ENCODE data around the gene ELOVL7. TPM values are rescaled to one million over a fixed set of nuclear protein-coding genes. Genes with fewer than 3 reads are reported as not detected.

Gene ELOVL7
- total and polyA plus RNA-seq, 4 donors, result 0.21 to 2.3 (median 0.76) TPM

GRCh38 chr5:60814498-60814897 is 29.6 kb downstream of the ELOVL7 start:
- Histone ChIP-seq H3K9me3 (ENCODE audit: control insufficient read depth in 4 of 4, low read length in 3 of 4) (no peaks in the 10 kb centered on the region), H3K4me1 (ENCODE audit: control insufficient read depth in 4 of 4, insufficient read depth in 4 of 4, low read length in 3 of 4) (no peaks in the 10 kb centered on the region), H3K36me3 (ENCODE audit: control insufficient read depth in 4 of 4, insufficient read depth in 3 of 4, low read depth in 1 of 4, low read length in 3 of 4) (no peaks in the 10 kb centered on the region), H3K27me3 (ENCODE audit: control insufficient read depth in 4 of 4, insufficient read depth in 4 of 4, low read length in 3 of 4) (no peaks in the 10 kb centered on the region), H3K9ac (ENCODE audit: low read depth in 1 of 2, low read length in 2 of 2) (no peak overlapping the region), H3K27ac (ENCODE audit: low read depth in 1 of 2, low read length in 2 of 2) (no peak overlapping the region), H3K4me3 (ENCODE audit: low read depth in 1 of 3, low read length in 3 of 3) (no peak overlapping the region)
- TF ChIP-seq TAF1 (conservative IDR thresholded peaks at IDR 0.05) (no peak), YY1 (IDR thresholded peaks at IDR 0.05) (no peak), JUND (IDR thresholded peaks at IDR 0.05) (no peak), RXRA (IDR thresholded peaks at IDR 0.05) (no peak), CTCF (IDR thresholded peaks at IDR 0.05; ENCODE audit: low read depth, low read length, missing input control) (no peak), FOXA2 (IDR thresholded peaks at IDR 0.05) (no peak), RAD21 (IDR thresholded peaks at IDR 0.05) (no peak), HNF4A (conservative IDR thresholded peaks at IDR 0.05) (no peak), FOXA1 (IDR thresholded peaks at IDR 0.05) (no peak), HNF4G (IDR thresholded peaks at IDR 0.05) (no peak), GABPA (IDR thresholded peaks at IDR 0.05 in 1 of 2, conservative IDR thresholded peaks at IDR 0.05 in 1 of 2) (no peak), ATF3 (IDR thresholded peaks at IDR 0.05) (no peak), NR2F2 (IDR thresholded peaks at IDR 0.05) (no peak), EGR1 (IDR thresholded peaks at IDR 0.05; ENCODE audit: low read depth in 2 of 2) (no peak), SP1 (IDR thresholded peaks at IDR 0.05) (no peak)
- TF ChIP-seq, protein P1, sequence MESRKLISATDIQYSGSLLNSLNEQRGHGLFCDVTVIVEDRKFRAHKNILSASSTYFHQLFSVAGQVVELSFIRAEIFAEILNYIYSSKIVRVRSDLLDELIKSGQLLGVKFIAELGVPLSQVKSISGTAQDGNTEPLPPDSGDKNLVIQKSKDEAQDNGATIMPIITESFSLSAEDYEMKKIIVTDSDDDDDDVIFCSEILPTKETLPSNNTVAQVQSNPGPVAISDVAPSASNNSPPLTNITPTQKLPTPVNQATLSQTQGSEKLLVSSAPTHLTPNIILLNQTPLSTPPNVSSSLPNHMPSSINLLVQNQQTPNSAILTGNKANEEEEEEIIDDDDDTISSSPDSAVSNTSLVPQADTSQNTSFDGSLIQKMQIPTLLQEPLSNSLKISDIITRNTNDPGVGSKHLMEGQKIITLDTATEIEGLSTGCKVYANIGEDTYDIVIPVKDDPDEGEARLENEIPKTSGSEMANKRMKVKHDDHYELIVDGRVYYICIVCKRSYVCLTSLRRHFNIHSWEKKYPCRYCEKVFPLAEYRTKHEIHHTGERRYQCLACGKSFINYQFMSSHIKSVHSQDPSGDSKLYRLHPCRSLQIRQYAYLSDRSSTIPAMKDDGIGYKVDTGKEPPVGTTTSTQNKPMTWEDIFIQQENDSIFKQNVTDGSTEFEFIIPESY (IDR thresholded peaks at IDR 0.05), result no peak
- TF ChIP-seq, protein P2, sequence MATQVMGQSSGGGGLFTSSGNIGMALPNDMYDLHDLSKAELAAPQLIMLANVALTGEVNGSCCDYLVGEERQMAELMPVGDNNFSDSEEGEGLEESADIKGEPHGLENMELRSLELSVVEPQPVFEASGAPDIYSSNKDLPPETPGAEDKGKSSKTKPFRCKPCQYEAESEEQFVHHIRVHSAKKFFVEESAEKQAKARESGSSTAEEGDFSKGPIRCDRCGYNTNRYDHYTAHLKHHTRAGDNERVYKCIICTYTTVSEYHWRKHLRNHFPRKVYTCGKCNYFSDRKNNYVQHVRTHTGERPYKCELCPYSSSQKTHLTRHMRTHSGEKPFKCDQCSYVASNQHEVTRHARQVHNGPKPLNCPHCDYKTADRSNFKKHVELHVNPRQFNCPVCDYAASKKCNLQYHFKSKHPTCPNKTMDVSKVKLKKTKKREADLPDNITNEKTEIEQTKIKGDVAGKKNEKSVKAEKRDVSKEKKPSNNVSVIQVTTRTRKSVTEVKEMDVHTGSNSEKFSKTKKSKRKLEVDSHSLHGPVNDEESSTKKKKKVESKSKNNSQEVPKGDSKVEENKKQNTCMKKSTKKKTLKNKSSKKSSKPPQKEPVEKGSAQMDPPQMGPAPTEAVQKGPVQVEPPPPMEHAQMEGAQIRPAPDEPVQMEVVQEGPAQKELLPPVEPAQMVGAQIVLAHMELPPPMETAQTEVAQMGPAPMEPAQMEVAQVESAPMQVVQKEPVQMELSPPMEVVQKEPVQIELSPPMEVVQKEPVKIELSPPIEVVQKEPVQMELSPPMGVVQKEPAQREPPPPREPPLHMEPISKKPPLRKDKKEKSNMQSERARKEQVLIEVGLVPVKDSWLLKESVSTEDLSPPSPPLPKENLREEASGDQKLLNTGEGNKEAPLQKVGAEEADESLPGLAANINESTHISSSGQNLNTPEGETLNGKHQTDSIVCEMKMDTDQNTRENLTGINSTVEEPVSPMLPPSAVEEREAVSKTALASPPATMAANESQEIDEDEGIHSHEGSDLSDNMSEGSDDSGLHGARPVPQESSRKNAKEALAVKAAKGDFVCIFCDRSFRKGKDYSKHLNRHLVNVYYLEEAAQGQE (IDR thresholded peaks at IDR 0.05), result no peak
- TF ChIP-seq, protein P3, sequence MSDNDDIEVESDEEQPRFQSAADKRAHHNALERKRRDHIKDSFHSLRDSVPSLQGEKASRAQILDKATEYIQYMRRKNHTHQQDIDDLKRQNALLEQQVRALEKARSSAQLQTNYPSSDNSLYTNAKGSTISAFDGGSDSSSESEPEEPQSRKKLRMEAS (IDR thresholded peaks at IDR 0.05), result no peak
- no peak for DNase-seq (ENCODE audit: low spot score)
- 79% methylated on average over 2 of the region's 2 CpGs for WGBS
